Central memory CD4-positive, alpha-beta T cell (primary cell): Measurements from ENCODE around the gene KCMF1.

Experiments used
- DNase-seq: peaks from one replicate; pipeline ENCODE4 v3.0.0; 2022

KCMF1 gene

GRCh38 chr2:85032621-85033020 lies 61.7 kb downstream of the KCMF1 start:
- no peak for DNase-seq

DNA sequence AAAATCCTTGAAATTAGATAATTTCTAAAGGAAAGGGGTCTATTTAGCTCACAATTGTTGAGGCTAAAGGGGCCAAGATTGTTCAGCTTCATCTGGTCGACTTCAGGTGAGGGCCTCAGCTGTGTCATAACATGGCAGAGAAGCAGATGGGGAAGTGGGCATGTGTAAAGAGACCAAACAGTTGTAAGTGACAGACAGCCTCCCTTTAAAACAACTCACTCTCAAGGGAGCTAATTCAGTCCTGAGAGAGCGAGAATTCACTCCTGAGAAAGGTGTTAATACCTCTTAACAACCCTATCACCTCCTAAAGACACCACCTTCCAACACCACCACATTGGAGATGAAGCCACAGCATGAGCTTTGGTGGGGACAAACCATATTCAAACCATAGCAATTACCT lies 62.4 kb downstream of the KCMF1 start:
- DNase-seq: no peak

DNA sequence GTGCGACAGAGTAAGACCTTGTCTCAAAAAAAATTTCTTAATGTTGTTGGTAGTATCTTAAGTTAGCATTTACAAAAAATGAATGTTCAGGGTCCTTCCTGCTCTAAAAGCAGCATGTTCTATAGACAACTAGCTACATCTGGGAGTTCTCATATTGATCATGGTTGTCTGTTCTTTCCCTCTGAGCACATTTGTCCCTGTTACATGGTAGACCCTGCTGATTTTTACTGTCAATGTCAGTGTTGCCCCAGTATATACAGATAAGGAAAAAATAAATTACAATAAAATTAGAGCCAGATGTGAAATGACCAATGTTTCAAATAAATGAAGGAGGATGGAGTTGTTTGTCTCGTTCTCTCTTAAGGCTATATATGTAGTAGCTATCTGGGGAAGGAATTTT lies 63.2 kb downstream of the KCMF1 start:
- no peak for DNase-seq

GRCh38 chr2:85037622-85038021 lies 66.7 kb downstream of the KCMF1 start:
- no peak for DNase-seq

DNA sequence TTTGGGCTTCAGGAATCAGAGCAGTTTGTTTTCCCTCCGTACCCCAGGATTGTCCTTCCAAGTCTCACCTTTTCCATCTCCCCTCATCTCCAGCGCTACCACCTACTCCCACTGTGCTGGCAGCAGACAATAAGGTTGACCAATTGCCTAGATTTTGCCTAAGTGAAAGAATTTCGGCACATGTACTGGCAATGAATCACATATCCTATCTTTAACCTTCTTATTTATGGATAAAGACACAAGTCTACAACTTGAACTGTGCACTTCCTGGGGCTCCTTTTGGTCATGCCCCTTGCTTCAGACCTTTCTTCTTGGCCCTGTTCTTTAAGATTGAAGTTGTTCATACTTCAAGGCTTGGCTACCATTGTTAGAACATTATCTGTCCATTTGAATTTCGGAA lies 71.4 kb downstream of the KCMF1 start:
- DNase-seq: no peak

GRCh38 chr2:85048534-85048933 lies 77.6 kb downstream of the KCMF1 start:
- DNase-seq: no peak

- DNase-seq: no peak
These were observed 78.3 kb downstream of the KCMF1 start for GRCh38 chr2:85049236-85049635.

- no peak for DNase-seq
These were observed 82.8 kb downstream of the KCMF1 start for GRCh38 chr2:85053802-85054201.

GRCh38 chr2:85057226-85057962 lies 86.4 kb downstream of the KCMF1 start:
- DNase-seq: no peak

GRCh38 chr2:85061896-85062295 lies 90.9 kb downstream of the KCMF1 start:
- no peak for DNase-seq

DNA sequence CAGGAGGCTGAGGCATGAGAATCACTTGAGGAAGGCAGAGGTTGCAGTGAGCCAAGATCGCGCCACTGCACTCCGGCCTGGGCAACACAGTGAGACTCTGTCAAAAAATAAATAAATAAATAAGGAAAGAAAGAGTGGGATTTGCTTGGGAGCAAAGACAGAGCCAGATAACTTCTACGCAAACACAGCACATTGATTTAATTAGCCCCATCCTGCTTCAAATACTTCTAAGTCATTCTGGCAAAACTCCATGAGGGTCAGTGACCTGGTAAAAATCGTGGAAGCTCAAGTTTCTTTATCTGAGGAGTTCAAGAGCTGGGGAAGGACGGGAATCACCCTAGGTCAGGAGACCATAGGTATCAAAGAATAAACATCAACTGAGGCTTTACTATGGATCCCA lies 91.6 kb downstream of the KCMF1 start:
- no peak for DNase-seq

DNA sequence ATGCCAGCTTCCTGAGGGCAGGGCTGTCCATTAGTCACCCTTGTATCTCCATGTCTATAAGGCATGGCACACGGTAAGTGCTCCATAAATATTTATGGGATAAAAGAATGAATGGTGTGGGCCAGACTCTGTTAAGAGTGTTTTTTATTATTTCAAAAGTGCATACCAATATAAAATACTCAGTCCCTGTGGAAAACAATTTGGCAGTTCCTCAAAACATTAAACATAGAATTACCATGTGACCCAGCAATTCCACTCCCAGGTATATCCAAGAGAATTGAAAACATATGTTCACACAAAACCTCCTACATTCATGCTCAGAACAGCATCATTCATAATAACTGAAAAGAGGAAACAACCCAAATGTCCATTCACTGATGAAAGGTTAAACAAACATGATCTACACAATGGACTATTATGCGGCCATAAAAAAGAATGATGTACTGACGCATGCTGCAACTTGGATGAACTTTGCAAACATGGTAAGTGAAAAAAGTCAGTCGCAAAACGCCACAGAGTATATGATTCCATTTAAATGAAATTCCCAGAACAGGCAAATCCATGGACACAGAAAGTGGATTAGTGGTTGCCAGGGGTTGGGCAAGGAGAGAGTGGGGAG lies 93.1 kb downstream of the KCMF1 start:
- DNase-seq: no peak

DNA sequence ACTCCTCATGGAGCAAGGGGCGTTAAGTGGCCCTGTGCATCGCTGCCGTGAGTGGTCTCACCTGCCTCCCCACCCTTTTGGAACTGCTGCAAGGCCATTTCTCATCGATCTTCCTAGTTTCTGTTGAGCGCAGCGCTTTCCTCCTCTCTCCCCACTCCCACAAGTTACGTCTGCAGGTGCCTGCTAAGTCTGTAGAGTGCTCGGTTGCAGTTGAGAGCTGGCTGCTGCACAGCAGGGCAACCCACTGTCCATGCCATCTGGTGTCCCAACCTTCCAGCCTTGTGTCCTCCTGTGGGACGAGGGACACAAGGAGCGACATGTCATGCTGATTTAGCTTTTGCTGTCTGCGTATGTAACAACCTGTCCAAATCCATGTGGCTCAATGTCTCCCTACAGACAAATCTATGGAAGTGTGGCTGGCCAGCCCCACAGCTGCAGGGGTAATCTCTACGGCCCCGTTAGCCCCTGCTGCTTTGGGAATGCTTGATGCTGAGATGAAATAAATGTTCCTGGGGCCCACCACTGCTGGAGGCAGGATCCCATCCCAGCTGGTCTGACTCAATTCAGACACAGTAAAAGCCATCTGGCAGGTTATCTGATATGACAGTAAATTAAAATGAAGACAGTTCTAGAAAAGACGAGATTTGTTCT lies 94.1 kb downstream of the KCMF1 start:
- no peak for DNase-seq

- no peak for DNase-seq
These were observed 95.2 kb downstream of the KCMF1 start for GRCh38 chr2:85066006-85066740.

- no peak for DNase-seq
These were observed 96.0 kb downstream of the KCMF1 start for GRCh38 chr2:85066874-85067351.

- DNase-seq: no peak
These were observed 100.1 kb downstream of the KCMF1 start for GRCh38 chr2:85071096-85071495.

DNA sequence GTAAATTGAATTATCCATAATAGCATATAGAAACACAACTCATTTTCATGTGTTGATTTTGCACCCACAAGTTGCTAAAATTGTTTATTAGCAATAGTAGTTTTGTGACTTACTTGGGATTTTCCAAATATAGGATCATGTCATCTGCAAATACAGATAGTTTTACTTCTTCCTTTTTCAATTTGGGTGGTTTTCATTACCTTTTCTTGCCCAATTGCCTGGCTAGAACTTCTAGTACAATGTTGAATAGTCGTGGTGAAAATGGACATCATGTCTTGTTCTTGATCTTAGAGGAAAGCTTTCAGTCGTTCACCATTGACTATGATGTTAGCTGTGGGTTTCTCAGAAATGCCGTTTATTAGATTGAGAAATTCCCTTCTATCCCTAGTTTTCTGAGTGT lies 102.1 kb downstream of the KCMF1 start:
- no peak for DNase-seq

DNA sequence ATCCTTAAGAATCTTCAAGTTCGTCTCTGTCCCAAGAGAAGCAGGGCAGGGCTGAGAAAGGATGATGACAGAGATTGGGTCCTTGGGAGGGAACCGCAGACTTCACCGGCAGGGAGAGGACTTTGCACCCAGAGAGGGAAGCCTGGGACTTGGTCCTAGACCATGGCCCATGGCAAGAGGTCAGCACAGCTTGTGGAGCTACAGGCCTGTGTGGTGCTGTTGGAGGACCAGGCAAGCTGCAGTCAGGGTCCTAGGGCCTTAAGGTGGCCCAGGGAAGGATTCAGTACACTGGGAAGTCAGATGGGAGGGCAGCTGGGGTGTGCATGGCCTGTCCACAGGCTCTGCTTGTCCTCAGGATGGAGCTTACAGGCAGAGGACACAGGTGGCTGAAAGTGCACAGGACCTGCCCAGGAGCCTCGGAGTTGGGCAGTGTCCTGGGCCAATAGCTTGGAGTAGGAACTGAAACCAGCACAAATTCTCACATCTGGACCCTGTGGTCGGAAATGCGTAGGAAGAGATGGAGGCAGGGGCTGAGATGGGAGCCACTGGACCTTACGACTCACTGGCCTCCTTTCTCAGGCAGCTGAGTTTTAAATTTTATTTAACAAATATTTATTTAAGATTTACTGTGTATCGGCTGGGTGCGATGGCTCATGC lies 105.8 kb downstream of the KCMF1 start:
- no peak for DNase-seq

GRCh38 chr2:85077859-85078419 lies 107.0 kb downstream of the KCMF1 start:
- DNase-seq: no peak

GRCh38 chr2:85078536-85078935 lies 107.6 kb downstream of the KCMF1 start:
- DNase-seq: no peak

DNA sequence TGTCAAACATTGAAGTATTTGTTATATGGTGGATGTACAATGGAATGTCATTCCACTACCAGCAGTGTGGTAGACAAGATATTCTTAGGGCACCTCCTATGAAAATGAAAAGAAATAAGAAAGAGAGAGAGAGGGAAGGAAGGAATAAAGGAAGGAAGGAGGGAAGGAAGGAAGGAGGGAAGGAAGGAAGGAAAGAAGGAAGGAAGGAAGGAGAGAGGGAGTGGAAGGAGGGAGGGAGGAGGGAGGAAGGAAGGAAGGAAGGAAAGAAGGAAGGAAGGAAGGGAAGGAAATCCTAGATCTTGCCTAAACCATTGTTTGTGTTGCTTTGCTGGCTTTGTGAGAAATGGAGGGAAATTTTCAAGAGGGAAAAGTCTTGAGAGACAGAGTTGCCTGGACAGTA lies 112.1 kb downstream of the KCMF1 start:
- no peak for DNase-seq

- DNase-seq: no peak
These were observed 114.6 kb downstream of the KCMF1 start for GRCh38 chr2:85085563-85085962.

- DNase-seq: no peak
These were observed 116.6 kb downstream of the KCMF1 start for GRCh38 chr2:85087541-85087940.
